Muscle layer of colon (tissue), 2 donors: ENCODE results near the gene COQ2.
"Not testable (repeated sequence)": the region's sequence is repeated elsewhere in the genome, so short reads cannot be mapped to it uniquely, and the experiment has no call there.

Source experiments
- H3K27ac ChIP-seq: one replicate; pipeline ENCODE4 v1.7.0; 2013; ENCODE audit warnings: low read depth, mild to moderate bottlenecking, low read length, moderate library complexity
- H3K27me3 ChIP-seq, 2 donors: one replicate each; pipeline ENCODE4 v1.7.0; 2013; ENCODE audit warnings: low read length in 2 of 2, mild to moderate bottlenecking in 2 of 2; ENCODE audit not compliant: insufficient read depth in 2 of 2, control insufficient read depth in 1 of 2
- H3K36me3 ChIP-seq: one replicate; pipeline ENCODE4 v1.7.0; 2013; ENCODE audit warnings: mild to moderate bottlenecking, low read length; ENCODE audit not compliant: insufficient read depth
- H3K4me1 ChIP-seq: one replicate; pipeline ENCODE4 v1.7.0; 2013; ENCODE audit warnings: mild to moderate bottlenecking, low read length; ENCODE audit not compliant: insufficient read depth
- H3K4me3 ChIP-seq, 2 donors: one replicate each; pipeline ENCODE4 v1.7.0; 2013; ENCODE audit warnings: low read length in 2 of 2, low read depth in 1 of 2, mild to moderate bottlenecking in 1 of 2, moderate library complexity in 1 of 2
- H3K9ac ChIP-seq: one replicate; pipeline ENCODE4 v1.7.0; 2013; ENCODE audit warnings: low read length
- H3K9me3 ChIP-seq: one replicate; pipeline ENCODE4 v1.7.0; 2013; ENCODE audit warnings: mild to moderate bottlenecking, low read length
- donor health status: abdominal sarcoma.
- donor health status: Adenocarcinoma of cecum.

Gene COQ2

GRCh38 chr4:83284193-83285054, at the start of gene COQ2:
TSS of gene COQ2 (minus strand) at chr4:83284798. CDS start at chr4:83284764, 34 bp downstream.
- Histone ChIP-seq H3K4me1 (peaks cover 19% of the 10 kb centered on the region), H3K27ac (peak within 1 kb of the TSS; percentile 62), H3K9me3 (no peaks in the 10 kb centered on the region), H3K9ac (peak within 1 kb of the TSS; percentile 95), H3K27me3 (no peaks in the 10 kb centered on the region), H3K36me3 (no peaks in the 10 kb centered on the region), H3K4me3 (peak within 1 kb of the TSS; percentile 30 to 90)

GRCh38 chr4:83331956-83332355, 47.4 kb upstream of the COQ2 start:
- Histone ChIP-seq H3K4me1 (peaks cover 5% of the 10 kb centered on the region), H3K4me3 (no peak overlapping the region), H3K27ac (no peak overlapping the region), H3K9ac (no peak overlapping the region), H3K9me3 (no peaks in the 10 kb centered on the region), H3K36me3 (no peaks in the 10 kb centered on the region), H3K27me3 (peaks cover 4 to 13% of the 10 kb centered on the region in 2 donors)

GRCh38 chr4:83329521-83330110, 45.0 kb upstream of the COQ2 start:
- Histone ChIP-seq H3K27ac (no peak overlapping the region), H3K9ac (no peak overlapping the region), H3K4me1 (no peaks in the 10 kb centered on the region), H3K4me3 (no peak overlapping the region), H3K27me3 (peaks cover 4 to 5% of the 10 kb centered on the region in 2 donors), H3K36me3 (no peaks in the 10 kb centered on the region), H3K9me3 (no peaks in the 10 kb centered on the region)

GRCh38 chr4:83328521-83329187, 44.1 kb upstream of the COQ2 start:
- Histone ChIP-seq H3K27ac (no peak overlapping the region), H3K9me3 (no peaks in the 10 kb centered on the region), H3K36me3 (no peaks in the 10 kb centered on the region), H3K4me3 (no peak overlapping the region), H3K27me3 (peaks cover 0 to 4% of the 10 kb centered on the region in 2 donors), H3K4me1 (no peaks in the 10 kb centered on the region), H3K9ac (no peak overlapping the region)

- H3K9me3 ChIP-seq = no peaks in the 10 kb centered on the region
- no peak overlapping the region for H3K27ac ChIP-seq
- H3K4me3 ChIP-seq = no peak overlapping the region
- no peaks in the 10 kb centered on the region for H3K27me3 ChIP-seq
- H3K9ac ChIP-seq = no peak overlapping the region
- H3K4me1 ChIP-seq = no peaks in the 10 kb centered on the region
- no peaks in the 10 kb centered on the region for H3K36me3 ChIP-seq
Observed at GRCh38 chr4:83326546-83326945, 41.9 kb upstream of the COQ2 start.

- not testable (repeated sequence) for H3K27ac ChIP-seq, H3K36me3 ChIP-seq, H3K9me3 ChIP-seq, H3K27me3 ChIP-seq, H3K4me3 ChIP-seq, H3K9ac ChIP-seq, H3K4me1 ChIP-seq
Observed at GRCh38 chr4:83325306-83325705, 40.7 kb upstream of the COQ2 start.

- Histone ChIP-seq H3K4me1 (no peaks in the 10 kb centered on the region), H3K27me3 (no peaks in the 10 kb centered on the region), H3K9ac (no peak overlapping the region), H3K9me3 (no peaks in the 10 kb centered on the region), H3K36me3 (no peaks in the 10 kb centered on the region), H3K4me3 (no peak overlapping the region), H3K27ac (no peak overlapping the region)
Observed at GRCh38 chr4:83323136-83323535, 38.5 kb upstream of the COQ2 start.

- Histone ChIP-seq H3K27ac (no peak overlapping the region), H3K4me1 (no peaks in the 10 kb centered on the region), H3K9me3 (no peaks in the 10 kb centered on the region), H3K27me3 (no peaks in the 10 kb centered on the region), H3K4me3 (no peak overlapping the region), H3K36me3 (no peaks in the 10 kb centered on the region), H3K9ac (no peak overlapping the region)
Observed at GRCh38 chr4:83320548-83320947, 36.0 kb upstream of the COQ2 start.

- H3K9me3 ChIP-seq = no peaks in the 10 kb centered on the region
- H3K4me1 ChIP-seq = no peaks in the 10 kb centered on the region
- H3K4me3 ChIP-seq = no peak overlapping the region
- H3K27ac ChIP-seq = no peak overlapping the region
- H3K36me3 ChIP-seq = no peaks in the 10 kb centered on the region
- H3K27me3 ChIP-seq = no peaks in the 10 kb centered on the region
- H3K9ac ChIP-seq = no peak overlapping the region
Observed at GRCh38 chr4:83318666-83319065, 34.1 kb upstream of the COQ2 start.

GRCh38 chr4:83317671-83318070, 33.1 kb upstream of the COQ2 start:
- Histone ChIP-seq H3K36me3 (no peaks in the 10 kb centered on the region), H3K4me1 (no peaks in the 10 kb centered on the region), H3K4me3 (no peak overlapping the region), H3K9ac (no peak overlapping the region), H3K27me3 (no peaks in the 10 kb centered on the region), H3K9me3 (no peaks in the 10 kb centered on the region), H3K27ac (no peak overlapping the region)

GRCh38 chr4:83316459-83317165, 32.0 kb upstream of the COQ2 start:
- Histone ChIP-seq H3K27me3 (no peaks in the 10 kb centered on the region), H3K9ac (no peak overlapping the region), H3K27ac (no peak overlapping the region), H3K36me3 (no peaks in the 10 kb centered on the region), H3K9me3 (no peaks in the 10 kb centered on the region), H3K4me3 (no peak overlapping the region), H3K4me1 (no peaks in the 10 kb centered on the region)
